RWPE1 (cell line): ENCODE measurements around the gene GTPBP4.

Experiments used
- CTCF ChIA-PET: fragments of 350-600 bp; sonication (Branson Sonifier 250); formaldehyde crosslinking; extraction: SDS; loops from one replicate; lab custom pipeline; 2021; lab: Yijun Ruan, JAX
- POLR2A ChIA-PET: fragments of 400-600 bp; formaldehyde crosslinking; extraction: SDS; loops from one replicate; lab custom pipeline; 2020; ENCODE audit warnings: antibody characterized with exemption; ENCODE audit not compliant: low non-redundant PET; lab: Yijun Ruan, JAX
- DNase-seq: peaks from one replicate; pipeline ENCODE4 v3.0.0; 2012; ENCODE audit warnings: low spot score
- H3K27ac ChIP-seq: fragments of 450-650 bp; 2 replicates; pipeline ENCODE4 v1.5.1; 2017
- CTCF ChIP-seq: fragments of 450-650 bp; conservative IDR thresholded peaks from 2 replicates; pipeline ENCODE4 v1.5.1; 2017; ENCODE audit warnings: low read depth, mild to moderate bottlenecking

The GTPBP4 gene

GRCh38 chr10:1025683-1026082, 37.4 kb downstream of the GTPBP4 start, which contains the start of gene IDI2:
TSS of gene IDI2 (minus strand) at chr10:1025859. CDS start at chr10:1024723, 1,136 bp downstream.
- no peak for DNase-seq
- TF ChIP-seq CTCF, result no peak
- ChIA-PET POLR2A (no interaction called here), CTCF (no interaction called here)
- H3K27ac ChIP-seq, result no peak within 1 kb of the TSS

- DNase-seq, result no peak
- TF ChIP-seq CTCF, result no peak
- CTCF ChIA-PET, result interaction anchor here (0.6 kb wide), 1 partner anchor 23 kb away, joined by 3 read pairs; no protein-coding TSS in a partner anchor
- POLR2A ChIA-PET, result no interaction called here
- no peak overlapping the region for H3K27ac ChIP-seq
These were observed 38.3 kb downstream of the GTPBP4 start for GRCh38 chr10:1026578-1026977.

GRCh38 chr10:1029838-1030237, 41.6 kb downstream of the GTPBP4 start:
- CTCF ChIA-PET, result no interaction called here
- DNase-seq, result no peak
- TF ChIP-seq CTCF, result no peak
- no peak overlapping the region for H3K27ac ChIP-seq
- POLR2A ChIA-PET, result no interaction called here

- CTCF ChIA-PET, result no interaction called here
These were observed 45.4 kb downstream of the GTPBP4 start for GRCh38 chr10:1033601-1034000.

GRCh38 chr10:1034758-1035157, 46.5 kb downstream of the GTPBP4 start:
- no peak overlapping the region for H3K27ac ChIP-seq
- CTCF ChIA-PET, result no interaction called here

More at GRCh38 chr10:1033601-1034000, 45.4 kb downstream of the GTPBP4 start:
- DNase-seq, result no peak
- POLR2A ChIA-PET, result no interaction called here
- no peak for TF ChIP-seq CTCF
- no peak overlapping the region for H3K27ac ChIP-seq

GRCh38 chr10:1035201-1035600, 47.0 kb downstream of the GTPBP4 start:
- peak overlapping the region; percentile 82 for H3K27ac ChIP-seq
- ChIA-PET CTCF (no interaction called here), POLR2A (no interaction called here)
- DNase-seq, result no peak
- TF ChIP-seq CTCF, result no peak

More at GRCh38 chr10:1034758-1035157, 46.5 kb downstream of the GTPBP4 start:
- POLR2A ChIA-PET, result no interaction called here
- DNase-seq, result no peak
- no peak for TF ChIP-seq CTCF
